Measurements from ENCODE around the gene TMEM82.

Gene TMEM82

GRCh38 chr1:15747378-15747777 lies 5.1 kb downstream of the TMEM82 start:
- H3K4me1 ChIP-seq (ENCODE audit: control insufficient read depth, insufficient read depth, low read length) = no peaks in the 10 kb centered on the region
- H3K36me3 ChIP-seq (ENCODE audit: control insufficient read depth in 2 of 2, insufficient read depth in 1 of 2, low read length in 2 of 2) = no peaks in the 10 kb centered on the region
- TF ChIP-seq ZNF548 (tag by site-specific recombination; IDR thresholded peaks at IDR 0.05) = no peak
- TF ChIP-seq KLF7 (tag by site-specific recombination; IDR thresholded peaks at IDR 0.05; ENCODE audit: borderline replicate concordance) = no peak
- TF ChIP-seq ZNF121 (tag by site-specific recombination; IDR thresholded peaks at IDR 0.05) = no peak
- no peak for TF ChIP-seq ZNF677 (tag by site-specific recombination; IDR thresholded peaks at IDR 0.05)
- TF ChIP-seq GLIS2 (tag by site-specific recombination; IDR thresholded peaks at IDR 0.05) = 0 out of 2 replicates have a peak, but pooled peaks have one; percentile 17
- TF ChIP-seq TCF7L2 (IDR thresholded peaks at IDR 0.05; ENCODE audit: borderline replicate concordance, low read depth, low read length) = no peak
- TF ChIP-seq ZNF530 (tag by site-specific recombination; IDR thresholded peaks at IDR 0.05; ENCODE audit: low read depth) = no peak
- ChIA-PET CTCF (no interaction called here), POLR2A (no interaction called here)
- H3K27ac ChIP-seq (ENCODE audit: extremely low read depth, low read depth, low read length) = no peak overlapping the region
- no peak overlapping the region for H3K4me3 ChIP-seq (ENCODE audit: low read depth, low read length)
- no peaks in the 10 kb centered on the region for H3K9me3 ChIP-seq (ENCODE audit: control insufficient read depth, insufficient read depth, low read depth, low read length)

DNA sequence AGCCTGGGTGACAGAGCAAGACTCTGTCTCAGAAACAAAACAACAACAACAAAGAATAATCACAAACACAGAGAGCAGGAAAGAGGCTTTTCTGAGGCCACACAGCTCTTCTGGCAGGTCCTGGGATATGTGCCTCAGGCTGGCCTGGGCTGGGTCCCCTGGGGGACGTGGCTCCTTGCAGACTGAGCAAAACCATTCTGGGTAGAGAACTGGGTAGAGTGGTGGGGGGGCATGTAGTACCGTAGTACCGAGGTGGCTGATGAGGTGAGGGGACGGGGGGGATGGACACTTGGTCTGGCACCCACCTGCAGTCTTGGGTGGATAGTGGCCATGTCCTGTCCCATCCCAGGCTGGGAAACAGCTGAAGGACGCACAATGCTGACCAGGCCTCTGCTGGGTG lies 6.0 kb downstream of the TMEM82 start:
- H3K9me3 ChIP-seq (ENCODE audit: control insufficient read depth, insufficient read depth, low read depth, low read length) = no peaks in the 10 kb centered on the region
- H3K4me1 ChIP-seq (ENCODE audit: control insufficient read depth, insufficient read depth, low read length) = no peaks in the 10 kb centered on the region
- no peak overlapping the region for H3K27ac ChIP-seq (ENCODE audit: extremely low read depth, low read depth, low read length)
- ChIA-PET CTCF (interaction anchor here (0.6 kb wide), 1 partner anchor 270 kb away, joined by 3 read pairs; no protein-coding TSS in a partner anchor), POLR2A (interaction anchor here (0.5 kb wide), 1 partner anchor 62 kb away, joined by 3 read pairs; no protein-coding TSS in a partner anchor)
- no peaks in the 10 kb centered on the region for H3K36me3 ChIP-seq (ENCODE audit: control insufficient read depth in 2 of 2, insufficient read depth in 1 of 2, low read length in 2 of 2)
- TF ChIP-seq ZNF133 (tag by site-specific recombination; IDR thresholded peaks at IDR 0.05) = no peak
- no peak for TF ChIP-seq ZNF626 (tag by site-specific recombination; IDR thresholded peaks at IDR 0.05)
- no peak for TF ChIP-seq ZNF10 (tag by site-specific recombination; IDR thresholded peaks at IDR 0.05)
- TF ChIP-seq HOXD13 (CRISPR knock-in tag; IDR thresholded peaks at IDR 0.05; ENCODE audit: borderline replicate concordance) = no peak
- no peak for TF ChIP-seq ZNF223 (tag by site-specific recombination; IDR thresholded peaks at IDR 0.05)
- TF ChIP-seq, protein P1, sequence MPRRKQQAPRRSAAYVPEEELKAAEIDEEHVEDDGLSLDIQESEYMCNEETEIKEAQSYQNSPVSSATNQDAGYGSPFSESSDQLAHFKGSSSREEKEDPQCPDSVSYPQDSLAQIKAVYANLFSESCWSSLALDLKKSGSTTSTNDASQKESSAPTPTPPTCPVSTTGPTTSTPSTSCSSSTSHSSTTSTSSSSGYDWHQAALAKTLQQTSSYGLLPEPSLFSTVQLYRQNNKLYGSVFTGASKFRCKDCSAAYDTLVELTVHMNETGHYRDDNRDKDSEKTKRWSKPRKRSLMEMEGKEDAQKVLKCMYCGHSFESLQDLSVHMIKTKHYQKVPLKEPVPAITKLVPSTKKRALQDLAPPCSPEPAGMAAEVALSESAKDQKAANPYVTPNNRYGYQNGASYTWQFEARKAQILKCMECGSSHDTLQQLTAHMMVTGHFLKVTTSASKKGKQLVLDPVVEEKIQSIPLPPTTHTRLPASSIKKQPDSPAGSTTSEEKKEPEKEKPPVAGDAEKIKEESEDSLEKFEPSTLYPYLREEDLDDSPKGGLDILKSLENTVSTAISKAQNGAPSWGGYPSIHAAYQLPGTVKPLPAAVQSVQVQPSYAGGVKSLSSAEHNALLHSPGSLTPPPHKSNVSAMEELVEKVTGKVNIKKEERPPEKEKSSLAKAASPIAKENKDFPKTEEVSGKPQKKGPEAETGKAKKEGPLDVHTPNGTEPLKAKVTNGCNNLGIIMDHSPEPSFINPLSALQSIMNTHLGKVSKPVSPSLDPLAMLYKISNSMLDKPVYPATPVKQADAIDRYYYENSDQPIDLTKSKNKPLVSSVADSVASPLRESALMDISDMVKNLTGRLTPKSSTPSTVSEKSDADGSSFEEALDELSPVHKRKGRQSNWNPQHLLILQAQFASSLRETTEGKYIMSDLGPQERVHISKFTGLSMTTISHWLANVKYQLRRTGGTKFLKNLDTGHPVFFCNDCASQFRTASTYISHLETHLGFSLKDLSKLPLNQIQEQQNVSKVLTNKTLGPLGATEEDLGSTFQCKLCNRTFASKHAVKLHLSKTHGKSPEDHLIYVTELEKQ (tag by site-specific recombination; IDR thresholded peaks at IDR 0.05; ENCODE audit: borderline replicate concordance) = no peak
- TF ChIP-seq SALL2 (tag by site-specific recombination; IDR thresholded peaks at IDR 0.05; ENCODE audit: borderline replicate concordance) = no peak
- TF ChIP-seq YY2 (tag by site-specific recombination; IDR thresholded peaks at IDR 0.05) = no peak
- TF ChIP-seq ZNF132 (tag by site-specific recombination; IDR thresholded peaks at IDR 0.05; ENCODE audit: borderline replicate concordance) = no peak
- TF ChIP-seq ZNF791 (tag by site-specific recombination; IDR thresholded peaks at IDR 0.05) = no peak
- H3K4me3 ChIP-seq (ENCODE audit: low read depth, low read length) = no peak overlapping the region

DNA sequence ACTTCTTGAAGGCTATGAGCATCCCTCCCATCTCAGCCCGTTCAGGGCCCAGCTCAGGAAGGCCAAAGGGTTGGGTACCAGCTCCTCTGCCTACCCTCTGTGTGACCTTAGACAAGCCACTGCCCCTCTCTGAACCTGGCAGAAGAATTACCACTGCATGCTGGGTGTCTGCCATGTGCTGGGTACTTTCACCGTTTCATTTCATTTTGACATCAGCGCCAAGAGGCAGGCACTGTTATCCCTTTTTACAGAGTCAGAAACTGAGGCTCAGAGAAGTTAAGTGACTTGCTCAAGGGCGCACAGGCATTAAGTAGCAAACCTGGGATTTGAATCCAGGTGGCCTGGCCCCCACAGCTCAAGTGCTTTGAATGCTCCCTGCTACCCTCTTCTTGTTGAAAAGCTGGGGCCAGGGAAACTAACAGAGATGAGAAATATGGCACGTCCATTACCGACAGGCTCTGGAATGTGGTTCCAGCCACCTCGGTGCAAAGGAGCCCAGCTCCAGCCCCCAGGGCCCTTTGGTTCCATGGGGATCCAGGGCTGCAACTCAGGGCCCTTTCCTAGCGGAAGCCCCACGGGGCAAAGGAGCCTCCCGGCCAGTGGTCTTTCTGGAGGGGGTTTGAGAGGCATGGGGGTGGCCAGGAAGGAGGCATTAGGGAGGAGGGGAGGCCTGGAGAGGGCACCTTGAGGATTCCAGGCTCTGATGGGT lies 6.5 kb downstream of the TMEM82 start:
- H3K4me3 ChIP-seq (ENCODE audit: low read depth, low read length) = no peak overlapping the region
- H3K9me3 ChIP-seq (ENCODE audit: control insufficient read depth, insufficient read depth, low read depth, low read length) = no peaks in the 10 kb centered on the region
- CTCF ChIA-PET = no interaction called here
- no peak overlapping the region for H3K27ac ChIP-seq (ENCODE audit: extremely low read depth, low read depth, low read length)
- no peaks in the 10 kb centered on the region for H3K4me1 ChIP-seq (ENCODE audit: control insufficient read depth, insufficient read depth, low read length)
- no peaks in the 10 kb centered on the region for H3K36me3 ChIP-seq (ENCODE audit: control insufficient read depth in 2 of 2, insufficient read depth in 1 of 2, low read length in 2 of 2)
- no peak for TF ChIP-seq ZNF610 (tag by site-specific recombination; IDR thresholded peaks at IDR 0.05; ENCODE audit: borderline replicate concordance)
- TF ChIP-seq ZNF768 (tag by site-specific recombination; IDR thresholded peaks at IDR 0.05) = peak; percentile 83; the same call in 1 of the 2 replicates
- POLR2A ChIA-PET = interaction anchor here (0.5 kb wide), 1 partner anchor 61 kb away, joined by 3 read pairs; no protein-coding TSS in a partner anchor
